Measurements from ENCODE around the gene FGA.

FGA gene

GRCh38 chr4:154614306-154614705 lies 23.8 kb upstream of the FGA start:
- peaks cover 0 to 10% (median 1%) of the 10 kb centered on the region in 4 donors for H3K4me1 ChIP-seq
- H3K36me3 ChIP-seq = no peaks in the 10 kb centered on the region
- no peak for TF ChIP-seq CTCF (IDR thresholded peaks at IDR 0.05)
- intact Hi-C loops (cut with DNase I; ENCODE audit: low total_unique reads) = no loop called here
- no peaks in the 10 kb centered on the region for H3K9me3 ChIP-seq
- no peak overlapping the region for H3K4me3 ChIP-seq
- H3K27me3 ChIP-seq = no peaks in the 10 kb centered on the region
- no peak overlapping the region for H3K27ac ChIP-seq
- no peak for DNase-seq

DNA sequence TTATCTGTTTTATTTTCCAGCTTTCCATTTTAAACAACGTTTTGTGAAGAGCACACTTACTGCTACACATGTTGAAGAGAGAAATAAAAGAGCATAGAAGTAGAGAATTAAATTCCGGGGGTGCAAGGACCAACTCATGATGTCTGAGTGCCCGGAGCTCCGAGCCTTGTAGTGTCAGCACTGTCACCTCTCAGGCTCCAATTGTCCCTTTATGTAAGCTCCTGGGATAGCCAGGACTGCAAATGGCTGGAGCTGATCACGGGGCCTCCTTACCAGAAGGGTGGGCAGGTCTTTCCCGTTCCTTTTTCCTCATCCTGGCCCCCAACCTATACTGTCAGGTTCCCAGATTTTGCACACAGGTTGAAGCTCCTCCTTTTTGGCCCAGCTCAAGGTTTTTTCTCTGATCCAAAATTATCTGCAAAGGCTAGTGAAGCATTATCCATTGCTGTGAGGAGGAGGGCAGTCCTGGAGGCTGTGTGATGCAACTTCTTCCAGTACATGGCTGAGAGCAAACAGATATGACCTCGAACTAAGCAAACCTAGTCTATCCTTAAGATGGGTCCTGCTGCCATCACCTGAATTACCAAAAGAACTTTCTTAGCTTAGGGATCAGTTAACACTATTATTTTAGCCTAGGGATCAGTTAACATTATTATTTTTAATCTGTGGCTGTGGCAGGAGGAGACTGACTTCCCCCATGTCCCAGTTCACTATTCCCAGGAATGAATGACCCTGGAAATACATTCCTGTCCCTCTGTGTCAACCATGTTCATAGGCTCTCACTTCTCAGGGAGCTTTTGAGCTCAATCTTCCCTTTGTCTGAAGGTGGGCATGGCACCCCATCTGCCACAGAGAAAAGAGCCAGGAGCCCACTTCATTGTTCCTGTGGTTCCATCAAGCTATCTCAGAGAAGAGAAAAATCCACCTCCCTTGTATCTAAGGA lies 22.2 kb upstream of the FGA start, which contains the start of gene FGG:
Gene FGG, minus strand, starts transcription at position 185 of the 943 bp plus-strand sequence. Its CDS starts 47 bp downstream, at position 138.
- Histone ChIP-seq H3K9me3 (no peaks in the 10 kb centered on the region), H3K27ac (no peak within 1 kb of the TSS), H3K4me3 (no peak within 1 kb of the TSS), H3K27me3 (no peaks in the 10 kb centered on the region), H3K4me1 (peaks cover 0 to 10% (median 1%) of the 10 kb centered on the region in 4 donors), H3K36me3 (no peaks in the 10 kb centered on the region)
- intact Hi-C loops (cut with DNase I; ENCODE audit: low total_unique reads) = no loop called here
- no peak for TF ChIP-seq CTCF (IDR thresholded peaks at IDR 0.05)
- DNase-seq = no peak

- H3K27me3 ChIP-seq = no peaks in the 10 kb centered on the region
- DNase-seq = no peak
- H3K4me3 ChIP-seq = no peak overlapping the region
- intact Hi-C loops (cut with DNase I; ENCODE audit: low total_unique reads) = no loop called here
- no peaks in the 10 kb centered on the region for H3K36me3 ChIP-seq
- H3K27ac ChIP-seq = no peak overlapping the region
- peaks cover 0 to 6% (median 1%) of the 10 kb centered on the region in 4 donors for H3K4me1 ChIP-seq
- TF ChIP-seq CTCF (IDR thresholded peaks at IDR 0.05) = no peak
- H3K9me3 ChIP-seq = no peaks in the 10 kb centered on the region
Observed at GRCh38 chr4:154611833-154612232, 21.3 kb upstream of the FGA start.

DNA sequence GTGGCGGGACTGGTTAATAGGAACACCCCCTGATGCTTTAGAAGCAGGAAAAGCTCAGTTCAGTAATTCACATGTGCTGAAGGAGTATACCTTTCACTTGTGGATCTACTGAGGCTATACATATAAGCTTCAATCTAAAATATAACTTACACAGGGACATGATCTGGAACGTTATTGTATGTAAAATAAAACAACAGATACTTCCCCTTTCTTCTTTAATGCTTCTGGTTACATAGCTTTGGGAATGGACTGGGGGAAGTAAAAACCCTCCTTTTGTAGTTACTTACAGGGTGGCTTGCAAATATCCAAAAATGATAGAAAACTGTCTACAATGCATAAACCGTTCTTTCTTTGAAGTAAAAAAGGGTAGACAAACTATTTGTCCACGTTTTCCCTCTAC lies 20.0 kb upstream of the FGA start:
- Histone ChIP-seq H3K27me3 (no peaks in the 10 kb centered on the region), H3K27ac (no peak overlapping the region), H3K36me3 (no peaks in the 10 kb centered on the region), H3K4me1 (no peaks in the 10 kb centered on the region), H3K4me3 (no peak overlapping the region), H3K9me3 (no peaks in the 10 kb centered on the region)
- no peak for TF ChIP-seq CTCF (IDR thresholded peaks at IDR 0.05)
- no peak for DNase-seq
- intact Hi-C loops (cut with DNase I; ENCODE audit: low total_unique reads) = no loop called here

DNA sequence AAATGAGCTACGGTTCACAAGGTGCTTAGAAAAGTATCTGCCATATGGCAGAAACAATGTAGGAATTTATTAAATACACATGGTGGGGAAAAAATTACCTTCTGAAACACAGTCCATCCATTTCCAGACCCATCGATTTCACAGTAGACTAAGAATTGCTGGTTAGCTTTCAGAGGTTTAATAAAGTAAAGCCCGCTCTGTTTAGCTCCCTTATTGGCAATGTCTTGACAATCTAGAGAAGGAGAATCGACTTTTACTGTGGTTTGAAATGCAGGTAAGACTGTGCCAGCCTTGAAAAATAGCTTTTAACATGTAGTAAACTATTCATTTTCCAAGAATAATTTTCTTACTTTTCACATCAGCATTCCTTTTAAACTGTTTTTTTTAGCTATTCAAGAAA lies 19.0 kb upstream of the FGA start:
- TF ChIP-seq CTCF (IDR thresholded peaks at IDR 0.05) = no peak
- DNase-seq = no peak
- no peaks in the 10 kb centered on the region for H3K9me3 ChIP-seq
- no peak overlapping the region for H3K27ac ChIP-seq
- no peaks in the 10 kb centered on the region for H3K27me3 ChIP-seq
- no peaks in the 10 kb centered on the region for H3K36me3 ChIP-seq
- intact Hi-C loops (cut with DNase I; ENCODE audit: low total_unique reads) = no loop called here
- no peaks in the 10 kb centered on the region for H3K4me1 ChIP-seq
- no peak overlapping the region for H3K4me3 ChIP-seq
